HEK293 (cell line): Measurements from ENCODE around the gene RAB11FIP5.
A peak's percentile ranks its signal among the peaks of the same experiment; 100 is the strongest.

Experiments
- EGR2 ChIP-seq: fragments of 450-650 bp; formaldehyde crosslinking; IDR thresholded peaks from 2 replicates; pipeline ENCODE4 v1.5.1; 2016; ENCODE audit warnings: low read depth, missing biosample characterization, missing genetic modification characterization
- GLIS2 ChIP-seq: fragments of 450-650 bp; formaldehyde crosslinking; IDR thresholded peaks from 2 replicates; pipeline ENCODE4 v1.5.1; 2016; ENCODE audit warnings: missing biosample characterization, missing genetic modification characterization
- HOXA7 ChIP-seq: sonication (generic); formaldehyde crosslinking; IDR thresholded peaks from 2 replicates; pipeline ENCODE4 v1.8.1; 2022; ENCODE audit warnings: missing genetic modification reagents, borderline replicate concordance
- IKZF3 ChIP-seq: fragments of 450-650 bp; IDR thresholded peaks from 2 replicates; pipeline ENCODE4 v1.5.0; 2018; ENCODE audit warnings: missing biosample characterization, mild to moderate bottlenecking, missing genetic modification characterization, moderate library complexity
- PATZ1 ChIP-seq: fragments of 450-650 bp; formaldehyde crosslinking; IDR thresholded peaks from 2 replicates; pipeline ENCODE4 v1.5.1; 2016; ENCODE audit warnings: missing biosample characterization, missing genetic modification characterization
- TSHZ1 ChIP-seq: fragments of 450-650 bp; formaldehyde crosslinking; IDR thresholded peaks from 2 replicates; pipeline ENCODE4 v1.5.1; 2016; ENCODE audit warnings: missing biosample characterization, missing genetic modification characterization, borderline replicate concordance
- YY2 ChIP-seq: fragments of 450-650 bp; formaldehyde crosslinking; IDR thresholded peaks from 2 replicates; pipeline ENCODE4 v1.5.1; 2016; ENCODE audit warnings: missing biosample characterization, missing genetic modification characterization
- ZBTB17 ChIP-seq: fragments of 450-650 bp; formaldehyde crosslinking; IDR thresholded peaks from 2 replicates; pipeline ENCODE4 v1.5.1; 2016; ENCODE audit warnings: missing biosample characterization, missing genetic modification characterization
- ZBTB21 ChIP-seq: fragments of 450-650 bp; formaldehyde crosslinking; IDR thresholded peaks from 2 replicates; pipeline ENCODE4 v1.5.1; 2017; ENCODE audit warnings: missing biosample characterization, missing genetic modification characterization
- ZFP37 ChIP-seq: fragments of 450-650 bp; formaldehyde crosslinking; IDR thresholded peaks from 2 replicates; pipeline ENCODE4 v1.5.1; 2016; ENCODE audit warnings: missing biosample characterization, missing genetic modification characterization
- ZFP69B ChIP-seq: fragments of 450-650 bp; formaldehyde crosslinking; IDR thresholded peaks from 2 replicates; pipeline ENCODE4 v1.5.1; 2016; ENCODE audit warnings: missing biosample characterization, missing genetic modification characterization
- ZNF112 ChIP-seq: fragments of 450-650 bp; formaldehyde crosslinking; IDR thresholded peaks from 2 replicates; pipeline ENCODE4 v1.5.0; 2017; ENCODE audit warnings: missing biosample characterization, missing genetic modification characterization
- ZNF155 ChIP-seq: fragments of 450-650 bp; formaldehyde crosslinking; IDR thresholded peaks from 2 replicates; pipeline ENCODE4 v1.5.1; 2016; ENCODE audit warnings: missing biosample characterization, missing genetic modification characterization
- ZNF19 ChIP-seq: fragments of 450-650 bp; formaldehyde crosslinking; IDR thresholded peaks from 2 replicates; pipeline ENCODE4; 2016; ENCODE audit warnings: missing biosample characterization, missing genetic modification characterization, low read depth
- ZNF2 ChIP-seq: fragments of 450-650 bp; formaldehyde crosslinking; IDR thresholded peaks from 2 replicates; pipeline ENCODE4 v1.5.1; 2016; ENCODE audit warnings: missing biosample characterization, missing genetic modification characterization
- ZNF266 ChIP-seq: fragments of 450-650 bp; formaldehyde crosslinking; IDR thresholded peaks from 2 replicates; pipeline ENCODE4 v1.5.1; 2016; ENCODE audit warnings: missing biosample characterization, missing genetic modification characterization, low read depth
- ZNF423 ChIP-seq: fragments of 450-650 bp; formaldehyde crosslinking; IDR thresholded peaks from 2 replicates; pipeline ENCODE4 v1.5.1; 2016; ENCODE audit warnings: missing biosample characterization, missing genetic modification characterization
- ZNF510 ChIP-seq: fragments of 450-650 bp; formaldehyde crosslinking; IDR thresholded peaks from 2 replicates; pipeline ENCODE4 v1.5.1; 2018; ENCODE audit warnings: mild to moderate bottlenecking, missing genetic modification characterization, missing biosample characterization; ENCODE audit not compliant: insufficient replicate concordance
- ZNF548 ChIP-seq: fragments of 450-650 bp; formaldehyde crosslinking; IDR thresholded peaks from 2 replicates; pipeline ENCODE4 v1.5.1; 2016; ENCODE audit warnings: missing biosample characterization, missing genetic modification characterization
- ZNF600 ChIP-seq: fragments of 450-650 bp; formaldehyde crosslinking; IDR thresholded peaks from 2 replicates; pipeline ENCODE4 v1.5.1; 2016; ENCODE audit warnings: missing biosample characterization, missing genetic modification characterization
- ZNF629 ChIP-seq: fragments of 450-650 bp; formaldehyde crosslinking; IDR thresholded peaks from 2 replicates; pipeline ENCODE4 v1.5.1; 2017; ENCODE audit warnings: missing biosample characterization, missing genetic modification characterization
- ZNF639 ChIP-seq: fragments of 450-650 bp; formaldehyde crosslinking; IDR thresholded peaks from 2 replicates; pipeline ENCODE4 v1.5.1; 2016; ENCODE audit warnings: missing biosample characterization, missing genetic modification characterization
- ZNF677 ChIP-seq: fragments of 450-650 bp; IDR thresholded peaks from 2 replicates; pipeline ENCODE4 v1.5.0; 2018; ENCODE audit warnings: missing biosample characterization, mild to moderate bottlenecking, missing genetic modification characterization, moderate library complexity
- ZNF830 ChIP-seq: fragments of 450-650 bp; IDR thresholded peaks from 2 replicates; pipeline ENCODE4 v1.5.0; 2018; ENCODE audit warnings: missing biosample characterization, missing genetic modification characterization, low read depth, mild to moderate bottlenecking, moderate library complexity
- TF ChIP-seq, protein P1 (sequence below): fragments of 450-650 bp; formaldehyde crosslinking; optimal IDR thresholded peaks from 2 replicates; pipeline ENCODE3; 2016; ENCODE audit warnings: missing biosample characterization, mild to moderate bottlenecking, missing genetic modification characterization
- TF ChIP-seq, protein P2 (sequence below): fragments of 450-650 bp; formaldehyde crosslinking; IDR thresholded peaks from 2 replicates; pipeline ENCODE4 v1.5.1; 2017; ENCODE audit warnings: missing biosample characterization, missing genetic modification characterization

Gene RAB11FIP5

DNA sequence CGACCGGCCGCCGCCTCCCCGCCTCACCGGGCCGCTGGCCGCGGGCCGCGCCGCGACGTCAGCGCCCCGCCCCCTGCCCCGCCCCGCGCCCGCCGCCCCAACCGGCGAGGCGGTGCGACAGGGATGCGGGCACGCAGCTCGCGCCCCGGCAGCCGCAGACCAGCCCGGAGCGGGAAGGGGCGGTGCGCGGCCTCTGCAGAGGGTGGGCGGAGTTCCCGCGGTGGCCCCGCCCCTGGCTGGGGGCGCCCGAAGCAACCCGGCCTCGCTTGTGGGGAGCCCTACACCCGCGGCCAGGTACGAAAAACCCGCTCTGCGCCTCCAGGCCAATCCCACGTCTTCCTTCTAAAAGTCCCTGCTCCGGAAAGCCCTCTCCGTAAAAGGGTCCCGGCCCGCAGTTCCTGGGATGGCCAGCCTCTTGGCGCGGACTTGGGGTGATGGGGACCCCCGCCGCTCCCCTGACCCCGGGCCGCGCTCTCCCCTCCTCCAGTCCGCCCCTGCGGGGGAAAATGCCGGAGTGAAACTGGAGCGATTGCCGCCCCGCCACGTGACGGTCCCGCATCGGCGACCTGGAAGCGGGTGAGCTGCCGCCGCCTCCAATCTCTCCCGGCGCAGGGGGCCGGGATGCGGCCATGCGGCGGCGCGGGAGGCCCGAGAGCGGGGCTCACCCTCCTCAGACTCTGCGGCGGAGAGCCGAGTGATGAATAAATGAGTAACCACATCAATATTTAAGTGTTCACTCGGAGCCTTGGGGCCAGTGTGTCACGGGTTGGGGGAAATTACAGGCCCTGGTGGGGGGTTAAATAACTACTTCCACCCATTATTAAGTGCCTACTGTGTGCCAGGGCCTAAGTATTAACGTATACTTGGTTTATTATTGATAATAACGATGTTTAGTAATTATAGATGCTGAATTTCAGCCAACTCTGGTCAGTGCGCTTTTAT, at the start of gene RAB11FIP5 (continued):
- TF ChIP-seq, protein P1, sequence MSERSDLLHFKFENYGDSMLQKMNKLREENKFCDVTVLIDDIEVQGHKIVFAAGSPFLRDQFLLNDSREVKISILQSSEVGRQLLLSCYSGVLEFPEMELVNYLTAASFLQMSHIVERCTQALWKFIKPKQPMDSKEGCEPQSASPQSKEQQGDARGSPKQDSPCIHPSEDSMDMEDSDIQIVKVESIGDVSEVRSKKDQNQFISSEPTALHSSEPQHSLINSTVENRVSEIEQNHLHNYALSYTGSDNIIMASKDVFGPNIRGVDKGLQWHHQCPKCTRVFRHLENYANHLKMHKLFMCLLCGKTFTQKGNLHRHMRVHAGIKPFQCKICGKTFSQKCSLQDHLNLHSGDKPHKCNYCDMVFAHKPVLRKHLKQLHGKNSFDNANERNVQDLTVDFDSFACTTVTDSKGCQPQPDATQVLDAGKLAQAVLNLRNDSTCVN (tag by site-specific recombination) = peak; percentile 63
- TF ChIP-seq ZNF423 (no peak), ZNF639 (0 out of 2 replicates have a peak, but pooled peaks have one; percentile 45), ZNF266 (tag by site-specific recombination) (no peak), ZFP37 (tag by site-specific recombination) (peak; percentile 76; the same call in 1 of the 2 replicates), ZFP69B (tag by site-specific recombination) (0 out of 2 replicates have a peak, but pooled peaks have one; percentile 20), ZBTB21 (no peak), GLIS2 (peak; percentile 95), IKZF3 (tag by site-specific recombination) (no peak), YY2 (tag by site-specific recombination) (0 out of 2 replicates have a peak, but pooled peaks have one; percentile 19), HOXA7 (CRISPR knock-in tag) (no peak), ZNF510 (tag by site-specific recombination) (no peak), ZNF830 (no peak), ZNF112 (no peak), EGR2 (peak; percentile 45; the same call in 1 of the 2 replicates), ZNF600 (tag by site-specific recombination) (peak; percentile 55; the same call in 1 of the 2 replicates), ZNF19 (tag by site-specific recombination) (no peak), ZNF155 (no peak), ZNF677 (no peak), ZNF2 (tag by site-specific recombination) (0 out of 2 replicates have a peak, but pooled peaks have one; percentile 22), ZBTB17 (tag by site-specific recombination) (peak; percentile 97), ZNF629 (peak; percentile 31; the same call in 1 of the 2 replicates), ZNF548 (tag by site-specific recombination) (no peak), TSHZ1 (tag by site-specific recombination) (no peak), PATZ1 (tag by site-specific recombination) (peak; percentile 95)
- TF ChIP-seq, protein P2, sequence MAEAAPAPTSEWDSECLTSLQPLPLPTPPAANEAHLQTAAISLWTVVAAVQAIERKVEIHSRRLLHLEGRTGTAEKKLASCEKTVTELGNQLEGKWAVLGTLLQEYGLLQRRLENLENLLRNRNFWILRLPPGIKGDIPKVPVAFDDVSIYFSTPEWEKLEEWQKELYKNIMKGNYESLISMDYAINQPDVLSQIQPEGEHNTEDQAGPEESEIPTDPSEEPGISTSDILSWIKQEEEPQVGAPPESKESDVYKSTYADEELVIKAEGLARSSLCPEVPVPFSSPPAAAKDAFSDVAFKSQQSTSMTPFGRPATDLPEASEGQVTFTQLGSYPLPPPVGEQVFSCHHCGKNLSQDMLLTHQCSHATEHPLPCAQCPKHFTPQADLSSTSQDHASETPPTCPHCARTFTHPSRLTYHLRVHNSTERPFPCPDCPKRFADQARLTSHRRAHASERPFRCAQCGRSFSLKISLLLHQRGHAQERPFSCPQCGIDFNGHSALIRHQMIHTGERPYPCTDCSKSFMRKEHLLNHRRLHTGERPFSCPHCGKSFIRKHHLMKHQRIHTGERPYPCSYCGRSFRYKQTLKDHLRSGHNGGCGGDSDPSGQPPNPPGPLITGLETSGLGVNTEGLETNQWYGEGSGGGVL (tag by site-specific recombination) = peak; percentile 85
